Activated CD8-positive, alpha-beta memory T cell treated with anti-CD3 and anti-CD28 coated beads, Interleukin-2, amount 50 U/mL, for 48 hours (primary cell): Measurements from ENCODE around the gene KIF24.
A peak's percentile ranks its signal among the peaks of the same experiment; 100 is the strongest.
"Not testable (repeated sequence)": the region's sequence is repeated elsewhere in the genome, so short reads cannot be mapped to it uniquely, and the experiment has no call there.

Experiments used
- DNase-seq: peaks from one replicate; pipeline ENCODE4 v3.0.0-alpha.2; 2020

Gene KIF24, protein sequence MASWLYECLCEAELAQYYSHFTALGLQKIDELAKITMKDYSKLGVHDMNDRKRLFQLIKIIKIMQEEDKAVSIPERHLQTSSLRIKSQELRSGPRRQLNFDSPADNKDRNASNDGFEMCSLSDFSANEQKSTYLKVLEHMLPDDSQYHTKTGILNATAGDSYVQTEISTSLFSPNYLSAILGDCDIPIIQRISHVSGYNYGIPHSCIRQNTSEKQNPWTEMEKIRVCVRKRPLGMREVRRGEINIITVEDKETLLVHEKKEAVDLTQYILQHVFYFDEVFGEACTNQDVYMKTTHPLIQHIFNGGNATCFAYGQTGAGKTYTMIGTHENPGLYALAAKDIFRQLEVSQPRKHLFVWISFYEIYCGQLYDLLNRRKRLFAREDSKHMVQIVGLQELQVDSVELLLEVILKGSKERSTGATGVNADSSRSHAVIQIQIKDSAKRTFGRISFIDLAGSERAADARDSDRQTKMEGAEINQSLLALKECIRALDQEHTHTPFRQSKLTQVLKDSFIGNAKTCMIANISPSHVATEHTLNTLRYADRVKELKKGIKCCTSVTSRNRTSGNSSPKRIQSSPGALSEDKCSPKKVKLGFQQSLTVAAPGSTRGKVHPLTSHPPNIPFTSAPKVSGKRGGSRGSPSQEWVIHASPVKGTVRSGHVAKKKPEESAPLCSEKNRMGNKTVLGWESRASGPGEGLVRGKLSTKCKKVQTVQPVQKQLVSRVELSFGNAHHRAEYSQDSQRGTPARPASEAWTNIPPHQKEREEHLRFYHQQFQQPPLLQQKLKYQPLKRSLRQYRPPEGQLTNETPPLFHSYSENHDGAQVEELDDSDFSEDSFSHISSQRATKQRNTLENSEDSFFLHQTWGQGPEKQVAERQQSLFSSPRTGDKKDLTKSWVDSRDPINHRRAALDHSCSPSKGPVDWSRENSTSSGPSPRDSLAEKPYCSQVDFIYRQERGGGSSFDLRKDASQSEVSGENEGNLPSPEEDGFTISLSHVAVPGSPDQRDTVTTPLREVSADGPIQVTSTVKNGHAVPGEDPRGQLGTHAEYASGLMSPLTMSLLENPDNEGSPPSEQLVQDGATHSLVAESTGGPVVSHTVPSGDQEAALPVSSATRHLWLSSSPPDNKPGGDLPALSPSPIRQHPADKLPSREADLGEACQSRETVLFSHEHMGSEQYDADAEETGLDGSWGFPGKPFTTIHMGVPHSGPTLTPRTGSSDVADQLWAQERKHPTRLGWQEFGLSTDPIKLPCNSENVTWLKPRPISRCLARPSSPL (N-terminal part only)

DNA sequence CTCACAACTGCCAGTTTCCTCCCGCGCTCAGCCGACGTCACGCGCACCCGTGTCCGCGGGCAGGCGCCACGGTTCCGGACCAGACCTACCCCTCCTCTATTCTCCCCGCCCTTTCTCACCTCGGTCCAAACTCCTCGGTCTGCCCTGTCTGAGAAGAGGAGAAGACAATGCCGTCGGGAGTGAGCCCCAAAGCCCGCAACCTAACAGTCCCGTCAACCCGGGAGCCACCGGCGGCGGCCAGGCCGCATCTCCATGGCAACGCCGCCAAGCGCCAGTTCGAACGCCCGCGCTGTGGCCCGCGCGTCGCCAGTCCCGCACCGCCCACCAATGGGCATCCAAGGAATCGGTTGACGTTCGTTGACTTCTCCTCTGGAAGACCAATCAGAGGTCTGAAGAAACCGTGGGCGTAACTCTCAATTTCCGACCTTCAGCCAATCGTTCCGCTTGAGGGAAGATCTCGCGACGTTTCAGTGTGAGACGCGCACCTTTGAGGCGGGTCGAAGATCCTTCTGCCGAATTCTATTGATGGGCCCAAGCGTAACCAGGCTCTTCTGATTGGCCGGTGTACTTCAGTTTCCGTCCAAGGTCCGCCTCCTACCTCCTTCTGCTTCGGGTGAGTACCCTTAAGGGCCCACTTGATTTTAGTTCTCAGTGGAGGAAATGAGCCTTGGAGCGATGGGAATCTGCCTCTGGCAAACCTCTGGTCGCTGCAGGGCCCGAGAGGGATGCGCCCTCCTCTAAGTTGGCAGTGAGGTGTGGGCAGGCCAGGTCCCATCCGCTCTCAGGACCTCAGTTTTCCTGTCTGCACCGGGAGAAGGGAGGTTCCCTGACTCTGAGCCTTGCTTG, at the start of gene KIF24, which contains the start of gene NUDT2:
Gene KIF24 (minus strand): TSS at position 282 of the 846 bp plus-strand sequence. CDS start 17,922 bp downstream, outside the sequence.
Gene NUDT2 (plus strand): TSS at position 583 of the 846 bp plus-strand sequence. CDS start 9,471 bp downstream, outside the sequence.
- DNase-seq: peak; percentile 96

DNA sequence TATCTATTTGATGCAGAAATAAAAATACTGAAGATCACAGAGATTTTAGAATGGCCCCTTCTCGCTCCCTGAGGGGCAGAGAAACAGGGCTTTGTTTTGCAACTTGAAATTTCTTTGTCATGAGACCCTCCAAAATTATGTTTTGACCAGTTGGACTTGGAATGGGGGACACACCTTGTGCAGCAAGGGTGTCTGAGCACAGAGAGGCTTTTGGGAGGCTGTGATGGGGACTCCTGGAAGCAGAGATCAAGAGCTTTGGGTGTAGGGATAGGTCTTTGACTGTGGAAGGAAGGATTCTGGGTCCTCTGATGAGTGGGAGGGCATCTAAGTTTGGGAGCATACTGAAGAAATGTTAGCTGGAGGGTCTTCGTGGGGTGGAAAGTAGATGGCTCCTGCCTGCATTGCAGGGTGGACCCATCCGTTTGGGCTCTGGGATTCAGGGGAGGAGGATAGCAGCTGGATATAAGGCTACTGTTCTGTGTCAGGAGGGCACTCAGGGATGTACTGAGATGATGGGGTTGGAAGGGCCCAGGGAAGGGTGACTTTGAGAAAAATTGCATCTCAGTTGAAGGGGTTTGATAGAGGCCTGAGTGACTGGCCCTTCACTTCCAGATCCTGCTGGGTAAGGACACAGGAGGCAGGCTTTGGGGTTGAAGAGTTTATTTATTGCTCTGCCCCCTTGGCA, 49.5 kb upstream of the KIF24 start:
- no peak for DNase-seq

DNA sequence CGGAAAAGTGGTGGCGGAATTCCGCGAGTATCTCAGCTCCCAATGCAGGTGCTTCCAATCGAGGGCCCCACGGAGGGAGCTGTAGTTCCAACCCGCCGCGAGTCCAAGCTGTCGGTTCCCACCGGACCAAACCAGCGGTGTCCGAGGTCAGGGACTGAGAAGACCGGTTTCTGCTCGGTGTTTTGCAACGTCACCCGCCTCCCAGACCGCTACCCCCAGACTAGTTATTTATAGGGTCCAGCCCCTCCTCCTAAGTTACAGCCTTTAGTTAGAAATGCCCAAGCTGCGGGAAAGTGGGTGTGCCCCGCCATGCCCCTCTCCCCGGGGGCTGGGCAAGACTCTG, 48.3 kb upstream of the KIF24 start:
- DNase-seq: no peak

DNA sequence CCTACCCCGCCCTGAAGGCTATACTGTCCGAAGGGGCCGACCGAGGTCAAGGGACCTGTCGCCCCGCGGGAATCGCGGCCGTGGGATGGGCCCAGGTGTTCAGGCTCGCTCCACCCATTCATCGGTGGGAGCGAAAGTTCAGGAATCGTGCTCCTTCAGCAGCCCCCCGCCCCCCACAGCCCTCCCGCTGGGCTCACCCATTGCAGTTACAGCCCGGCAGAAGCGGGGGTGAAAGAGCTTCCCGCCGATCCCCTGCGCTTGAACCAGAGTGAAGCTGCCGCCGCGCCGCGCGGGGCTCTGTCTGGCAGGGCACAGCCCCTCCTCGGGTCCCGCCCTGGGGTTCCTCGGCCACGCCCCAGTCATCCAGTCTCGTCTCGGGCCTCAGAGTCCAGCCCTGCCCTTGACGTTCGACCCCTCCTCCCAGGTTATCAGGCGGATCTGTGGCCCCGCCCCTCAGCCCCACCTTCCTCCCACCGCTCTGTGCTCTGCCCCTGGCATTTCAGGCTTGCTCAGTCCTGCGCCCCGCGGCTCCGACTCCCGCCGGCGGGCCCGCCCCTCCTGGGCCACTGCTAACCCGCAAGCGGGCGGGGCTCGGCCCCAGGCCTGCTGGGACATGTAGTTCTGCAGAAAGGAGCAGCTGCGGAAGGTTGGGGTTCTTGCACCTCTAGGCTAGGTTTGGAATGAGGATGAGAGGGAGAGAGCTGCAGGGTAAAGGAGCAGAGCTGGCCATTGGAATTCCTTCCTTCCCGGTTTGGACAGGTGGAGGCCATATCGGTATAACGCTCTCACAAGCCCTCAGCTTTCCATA, 47.7 kb upstream of the KIF24 start, which contains the start of gene MYORG:
Gene MYORG (minus strand): TSS at position 303 of the 808 bp plus-strand sequence. CDS start 3,955 bp downstream, outside the sequence.
- DNase-seq: peak; percentile 95

DNA sequence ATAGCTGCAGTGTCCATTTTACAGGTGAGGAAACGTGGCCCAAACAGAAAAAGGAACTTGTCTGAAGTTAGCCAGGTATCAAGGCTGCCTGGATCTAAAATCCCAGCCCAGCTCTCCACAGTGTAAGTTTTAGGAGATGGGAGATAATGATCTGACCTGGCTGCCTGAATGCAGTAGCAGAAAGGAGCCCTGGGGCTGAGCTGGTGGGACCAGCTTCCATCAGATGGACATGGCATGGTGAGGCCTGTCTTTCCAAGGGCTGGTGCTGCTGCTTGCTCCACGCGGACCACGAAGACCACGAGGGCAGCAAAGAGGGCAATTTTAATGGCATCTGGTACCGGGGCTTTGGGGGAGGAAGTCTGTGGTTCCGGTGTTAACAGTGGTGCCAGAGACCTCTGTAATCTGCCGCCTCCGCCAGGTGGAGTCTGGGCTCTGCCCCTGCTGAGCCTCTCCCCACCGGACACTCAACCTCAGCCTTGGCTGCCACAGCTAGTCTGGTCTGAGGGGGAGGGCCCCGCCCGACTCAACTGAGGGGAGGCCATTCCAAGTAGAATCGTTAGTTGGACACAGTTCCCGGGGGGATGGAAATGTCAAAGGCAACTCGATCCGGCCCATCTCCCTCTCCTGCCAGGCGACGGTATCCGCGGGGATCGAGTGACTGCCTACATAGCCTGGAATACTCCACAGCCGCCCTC, 47.0 kb upstream of the KIF24 start:
- DNase-seq: peak; percentile 75

DNA sequence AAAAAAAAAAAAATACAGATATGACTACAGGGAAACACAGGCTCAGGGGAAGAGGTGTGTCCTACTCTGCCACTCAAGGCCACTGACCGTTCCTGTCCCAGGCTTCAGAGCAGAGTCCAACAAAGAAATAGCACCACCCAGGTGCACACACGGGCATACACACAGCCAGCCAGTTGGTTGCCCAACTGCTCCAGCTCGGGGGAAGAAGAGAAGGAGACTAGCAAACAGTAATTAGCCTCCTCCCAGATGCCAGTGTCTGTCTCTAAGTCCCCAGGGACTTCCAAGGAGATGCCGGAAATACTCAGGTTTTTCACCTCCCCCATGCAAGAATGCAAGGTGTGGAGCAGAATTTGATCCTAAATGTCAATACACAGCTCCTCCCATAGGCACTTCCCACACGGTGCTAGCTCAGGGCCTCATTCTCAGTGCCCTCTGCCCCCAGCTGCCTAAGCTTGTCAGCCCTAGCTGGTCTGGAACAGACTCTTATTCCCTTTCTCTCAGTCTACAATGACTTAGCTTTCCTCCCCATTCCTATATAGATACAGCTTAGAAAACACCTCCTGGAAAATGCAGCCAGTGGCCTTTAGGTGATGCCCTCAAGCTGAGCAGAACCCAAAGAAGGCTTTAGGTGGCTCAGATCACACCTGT, 46.0 kb upstream of the KIF24 start:
- no peak for DNase-seq

DNA sequence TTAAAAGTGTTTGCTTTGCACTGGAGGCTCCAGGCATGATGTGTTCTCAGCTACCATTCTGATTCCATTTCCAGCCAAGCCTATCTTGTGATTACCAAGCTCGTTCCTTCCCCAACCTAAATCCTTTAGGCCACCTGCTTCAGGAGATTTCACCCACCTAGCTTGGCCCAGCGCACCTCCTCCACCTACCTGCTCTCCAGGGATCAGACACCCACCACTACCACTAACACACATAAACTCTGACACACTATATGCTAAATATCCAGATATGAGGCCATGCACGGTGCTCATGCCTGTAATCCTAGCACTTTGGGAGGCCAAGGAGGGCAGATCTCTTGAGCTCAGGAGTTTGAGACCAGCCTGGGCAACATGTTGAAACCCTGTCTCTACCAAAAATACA, 45.3 kb upstream of the KIF24 start:
- no peak for DNase-seq

DNA sequence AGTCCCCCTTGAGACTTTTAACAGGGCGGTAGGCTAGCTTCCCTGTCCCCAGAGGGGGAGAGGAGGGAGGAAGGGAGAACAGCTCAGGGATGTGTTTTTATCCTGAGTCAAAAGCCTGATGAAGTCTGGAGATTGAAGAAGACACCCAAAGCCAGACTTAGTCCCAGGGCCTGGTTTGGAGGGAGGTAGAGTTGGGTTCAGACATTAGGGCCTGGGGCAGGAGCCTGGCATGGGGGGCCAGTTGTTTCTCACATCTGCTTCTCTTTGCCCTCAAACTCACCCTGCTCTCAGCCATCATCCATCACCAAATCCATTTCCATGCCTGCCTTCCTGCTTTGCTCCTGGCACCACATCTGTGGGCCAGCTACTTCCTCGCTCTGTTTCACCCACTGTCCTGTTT, 44.7 kb upstream of the KIF24 start:
- DNase-seq: no peak

DNA sequence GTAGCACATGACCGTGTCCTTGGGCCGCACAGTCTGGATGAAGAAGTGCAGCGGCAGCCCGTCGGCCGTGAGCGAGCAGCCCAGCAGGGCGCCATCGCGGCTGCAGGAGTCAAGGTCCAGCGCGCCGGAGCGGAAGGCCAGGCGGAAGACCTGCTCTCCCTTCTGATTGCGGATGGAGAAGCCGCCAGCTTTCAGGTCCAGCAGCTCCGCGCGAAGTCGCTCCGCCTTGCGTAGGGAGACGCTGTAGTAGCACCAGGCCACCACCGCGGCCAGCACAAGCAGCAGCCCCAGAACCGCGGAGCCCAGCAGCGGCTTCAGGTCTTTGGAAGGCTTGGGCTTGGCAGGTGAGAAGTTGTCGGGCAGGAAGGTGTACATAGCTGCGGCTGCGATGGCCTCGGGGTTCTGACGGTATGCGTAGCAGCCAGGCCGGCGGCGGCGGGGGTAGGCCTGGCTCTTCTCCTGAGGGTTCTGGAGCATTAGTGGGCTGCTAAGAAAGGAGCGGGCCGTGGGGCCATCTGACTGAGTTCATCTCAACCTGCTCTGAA, 43.5 kb upstream of the KIF24 start:
- DNase-seq: no peak

DNA sequence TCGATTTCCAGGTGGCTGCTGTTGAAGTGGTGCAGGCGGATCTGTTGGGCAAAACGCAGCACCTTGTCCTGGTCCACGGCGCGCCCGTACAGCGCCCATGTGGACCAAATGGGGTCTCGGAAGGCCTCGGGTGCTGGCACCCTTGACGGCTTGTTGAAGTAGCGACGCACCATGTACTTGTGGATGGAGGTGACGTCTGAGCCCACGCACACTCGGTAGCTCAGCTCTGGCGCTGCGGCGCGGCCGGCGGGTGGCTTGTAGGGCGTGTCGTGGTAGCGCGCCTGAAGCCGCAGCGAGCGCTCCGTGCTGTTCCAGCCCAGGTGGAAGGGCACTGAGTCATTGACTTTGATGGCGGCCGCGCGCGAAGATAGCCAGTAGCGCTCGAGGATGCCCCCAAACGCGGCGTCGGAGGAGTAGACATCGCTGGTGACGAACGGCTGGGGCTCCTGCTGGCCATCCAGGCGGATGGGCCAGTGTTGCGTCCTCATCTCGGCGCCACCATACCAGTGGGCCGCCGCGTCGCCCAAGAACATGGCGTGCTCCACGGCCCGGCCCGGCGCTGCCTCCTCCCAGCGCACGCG, 42.9 kb upstream of the KIF24 start:
- no peak for DNase-seq

DNA sequence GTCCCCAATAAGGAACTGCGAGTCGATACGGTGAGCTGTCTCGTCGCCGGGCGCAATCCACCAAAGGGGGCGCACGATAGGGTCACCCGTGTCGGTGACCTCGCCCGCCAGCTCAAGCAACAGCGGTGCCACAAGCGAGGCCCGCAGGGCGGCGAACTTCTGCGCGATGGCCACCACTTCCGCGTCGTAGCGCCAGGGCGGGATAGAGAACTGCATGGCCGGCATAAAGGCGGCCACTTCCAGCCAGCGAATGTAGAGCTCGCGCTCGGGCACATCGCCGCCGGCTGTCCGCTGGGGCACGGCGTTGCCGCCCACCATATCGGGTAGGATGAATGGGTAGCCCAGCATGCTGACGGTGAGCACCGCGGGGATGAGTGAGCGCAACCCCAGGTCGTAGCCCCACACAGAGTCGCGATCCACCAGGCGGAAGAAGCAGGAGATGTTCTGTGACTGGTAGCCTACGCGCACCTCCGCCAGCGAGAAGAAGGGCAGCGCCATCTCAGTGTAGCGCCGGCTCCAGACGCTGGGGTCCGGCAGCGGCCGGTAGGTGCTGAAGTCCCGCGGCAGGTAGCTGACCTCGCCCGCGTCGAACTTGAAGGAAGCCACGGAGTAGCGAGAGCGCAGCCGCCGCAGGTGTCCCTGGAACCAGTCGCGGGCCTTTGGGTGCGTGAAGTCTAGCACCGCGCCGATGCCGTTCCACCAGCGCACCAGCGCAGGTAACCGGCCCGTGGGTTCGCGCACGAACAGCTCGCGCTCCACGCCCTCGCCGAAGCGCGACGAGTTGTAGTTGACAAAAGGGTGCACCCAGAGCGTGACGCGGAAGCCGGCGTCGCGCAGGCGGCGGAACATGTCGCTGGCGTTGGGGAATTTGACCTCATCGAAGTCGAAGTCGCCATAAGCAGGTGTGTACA, 42.2 kb upstream of the KIF24 start:
- no peak for DNase-seq

DNA sequence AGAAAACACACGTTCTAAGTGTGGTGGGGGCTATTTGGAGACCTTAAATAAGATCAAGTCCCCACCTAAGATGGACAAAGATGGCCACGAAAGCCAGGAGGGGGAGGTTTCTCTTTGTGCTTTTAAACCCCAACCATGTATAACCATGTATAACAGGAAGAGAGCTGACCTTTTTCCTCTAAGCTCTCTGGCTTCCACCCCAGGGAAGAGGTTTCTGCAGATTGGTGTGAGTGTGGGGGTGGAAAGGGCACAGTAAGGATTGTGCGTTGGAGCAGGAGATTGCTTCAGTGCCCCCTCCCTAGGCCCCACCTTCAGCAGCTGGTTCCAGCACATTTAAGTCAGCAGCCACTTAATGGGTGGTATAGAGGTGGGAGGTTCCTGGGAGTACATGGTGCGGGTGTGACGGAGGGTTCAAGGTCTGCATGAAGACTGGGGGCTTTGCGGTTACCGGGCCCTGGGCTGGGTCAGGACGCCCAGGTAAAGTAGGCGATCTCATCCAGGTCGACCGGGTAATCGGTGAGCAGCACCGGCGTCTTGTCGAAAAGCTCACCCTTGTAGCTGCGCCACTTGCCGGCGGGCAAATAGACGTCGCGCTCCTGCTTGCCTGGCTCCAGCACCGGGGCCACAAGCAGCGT, 41.4 kb upstream of the KIF24 start:
- no peak for DNase-seq

DNA sequence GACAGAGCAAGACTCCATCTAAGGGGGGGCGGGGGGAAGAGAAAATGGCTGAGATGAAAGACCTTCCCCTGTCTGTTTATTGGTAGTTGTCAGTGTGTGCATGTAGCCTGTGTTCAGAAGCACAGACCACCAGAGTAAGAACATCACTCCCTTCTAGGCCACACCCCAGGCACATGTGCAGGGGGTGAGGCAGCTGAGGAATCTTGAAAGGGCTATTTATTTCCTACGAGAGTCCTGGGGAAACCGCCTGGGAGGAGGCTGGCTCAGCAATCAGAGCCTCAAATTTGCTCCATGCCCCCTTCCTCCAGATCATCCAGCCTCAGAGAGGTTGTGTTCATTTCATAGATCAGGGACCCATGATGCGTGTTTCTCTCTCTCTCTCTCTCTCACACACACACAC, 40.6 kb upstream of the KIF24 start:
- no peak for DNase-seq

DNA sequence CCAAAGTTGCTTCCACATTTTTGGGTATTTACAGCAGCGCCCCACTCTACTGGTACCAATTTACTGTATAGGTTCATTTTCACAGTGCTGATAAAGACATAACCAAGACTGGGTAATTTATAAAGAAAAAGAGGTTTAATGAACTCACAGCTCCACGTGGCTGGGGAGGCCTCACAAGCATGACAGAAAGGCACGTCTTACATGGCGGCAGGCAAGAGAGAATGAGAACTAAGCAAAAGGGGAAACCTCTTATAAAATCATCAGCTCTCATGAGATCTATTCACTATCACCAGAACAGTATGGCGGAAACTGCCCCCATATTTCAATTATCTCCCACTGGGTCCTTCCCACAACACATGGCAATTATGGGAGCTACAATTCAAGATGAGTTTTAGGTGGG, 39.7 kb upstream of the KIF24 start:
- not testable (repeated sequence) for DNase-seq

DNA sequence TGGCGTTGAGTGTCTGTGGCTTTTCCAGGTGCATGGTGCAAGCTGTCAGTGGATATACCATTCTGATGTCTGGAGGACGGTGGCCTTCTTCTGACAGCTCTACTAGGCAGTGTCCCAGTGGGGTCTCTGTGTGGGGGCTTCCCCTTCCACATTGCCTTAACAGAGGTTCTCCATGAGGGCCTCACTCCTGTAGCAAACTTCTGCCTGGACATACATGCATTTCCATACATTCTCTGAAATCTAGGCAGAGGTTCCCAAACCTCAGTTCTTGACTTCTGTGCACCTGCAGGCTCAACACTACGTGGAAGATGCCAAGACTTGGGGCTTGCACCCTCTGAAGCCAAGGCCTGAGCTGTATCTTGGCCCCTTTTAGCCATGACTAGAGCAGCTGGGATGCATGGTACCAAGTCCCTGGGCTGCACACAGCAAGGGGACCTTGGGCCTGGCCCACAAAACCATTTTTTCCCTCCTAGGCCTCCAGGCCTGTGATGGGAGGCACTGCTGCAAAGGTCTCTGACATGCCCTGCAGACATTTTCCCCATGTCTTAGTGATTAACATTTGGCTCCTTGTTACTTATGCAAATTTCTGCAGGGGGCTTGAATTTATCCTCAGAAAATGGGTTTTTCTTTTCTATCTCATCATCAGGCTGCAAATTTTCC, 38.8 kb upstream of the KIF24 start:
- not testable (repeated sequence) for DNase-seq

DNA sequence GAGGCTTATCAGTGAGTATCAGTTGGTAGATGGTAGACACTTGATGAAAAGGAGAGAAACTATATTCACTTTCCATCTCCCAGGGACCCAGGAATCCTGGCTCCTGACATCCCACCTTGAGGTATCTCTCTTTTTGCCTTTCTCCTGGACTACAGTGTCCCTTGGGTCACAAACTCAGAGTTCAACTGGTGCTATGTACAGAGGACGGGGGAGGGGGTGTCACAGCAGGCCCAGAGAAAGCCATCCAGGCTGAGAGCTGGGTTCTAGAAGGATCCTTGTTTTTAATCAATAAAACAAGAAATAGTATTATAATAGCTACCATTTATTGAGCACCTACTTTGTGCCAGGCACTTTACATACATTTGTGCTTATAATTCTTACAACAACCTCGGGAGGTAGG, 37.3 kb upstream of the KIF24 start:
- no peak for DNase-seq
